Ishikawa (cell line): ENCODE data around the gene ZNF615.

Experiments
- CEBPB ChIP-seq: IDR thresholded peaks from 2 replicates; pipeline ENCODE4 v1.6.1; 2012
- CREB1 ChIP-seq: IDR thresholded peaks from 2 replicates; pipeline ENCODE4 v1.6.1; 2012; ENCODE audit warnings: low read depth
- EP300 ChIP-seq: IDR thresholded peaks from 2 replicates; pipeline ENCODE4 v1.6.1; 2012; ENCODE audit warnings: borderline replicate concordance
- FOXM1 ChIP-seq: IDR thresholded peaks from 2 replicates; pipeline ENCODE4 v1.6.1; 2012; ENCODE audit warnings: low read depth, borderline replicate concordance
- RAD21 ChIP-seq: IDR thresholded peaks from 2 replicates; pipeline ENCODE4 v1.6.1; 2012; ENCODE audit warnings: low read depth
- TAF1 ChIP-seq: IDR thresholded peaks from 2 replicates; pipeline ENCODE4 v1.6.1; 2012; ENCODE audit warnings: low read depth, mild to moderate bottlenecking
- TCF12 ChIP-seq: IDR thresholded peaks from 2 replicates; pipeline ENCODE4 v1.6.1; 2012; ENCODE audit warnings: low read depth
- TEAD4 ChIP-seq: IDR thresholded peaks from 2 replicates; pipeline ENCODE4 v1.6.1; 2012
- YY1 ChIP-seq: IDR thresholded peaks from 2 replicates; pipeline ENCODE4 v1.6.1; 2012; ENCODE audit warnings: low read depth
- ZBTB7A ChIP-seq: IDR thresholded peaks from 2 replicates; pipeline ENCODE4 v1.6.1; 2012; ENCODE audit warnings: low read depth
- TF ChIP-seq, protein P1 (sequence below): IDR thresholded peaks from 2 replicates; pipeline ENCODE4 v1.6.1; 2012
- TF ChIP-seq, protein P2 (sequence below): IDR thresholded peaks from 2 replicates; pipeline ENCODE4 v1.6.1; 2012
- TF ChIP-seq, protein P3 (sequence below): IDR thresholded peaks from 2 replicates; pipeline ENCODE4 v1.6.1; 2012; ENCODE audit warnings: low read depth, mild to moderate bottlenecking

DNA sequence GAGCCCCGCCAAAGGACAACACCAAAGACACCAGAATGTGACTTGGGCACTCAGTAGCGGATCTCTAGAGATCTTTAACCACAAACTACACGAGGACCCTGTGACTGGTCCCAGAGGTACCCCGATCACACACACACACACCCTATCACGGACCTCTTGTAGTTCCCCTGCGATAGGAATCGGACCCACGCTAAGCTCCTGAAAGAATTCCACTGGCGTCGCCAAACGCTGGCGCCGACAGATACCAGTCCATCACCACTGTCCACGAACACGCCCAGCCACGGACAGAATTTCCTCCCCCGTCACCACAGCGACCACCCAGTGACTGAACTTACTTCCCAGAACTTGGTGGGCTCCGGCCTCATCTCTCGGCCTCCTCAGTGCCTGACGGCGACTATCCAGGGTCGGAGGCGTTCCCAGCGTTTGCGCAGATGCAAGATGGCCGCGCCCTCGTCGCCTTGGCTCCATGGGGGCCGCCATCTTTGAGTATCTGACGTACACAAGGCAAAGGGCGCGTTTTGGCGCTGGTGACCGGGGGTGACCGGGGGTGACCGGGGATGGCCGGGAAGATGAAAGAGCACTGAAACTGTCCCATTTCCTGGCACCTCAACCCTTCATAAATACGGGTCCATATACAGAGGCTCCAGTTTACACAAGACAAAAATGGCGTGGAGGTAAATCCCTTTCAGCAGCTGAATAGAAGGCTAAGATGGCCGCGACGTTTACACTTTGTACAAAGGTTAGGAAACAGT lies at the start of gene ZNF615:
- TF ChIP-seq EP300: no peak
- TF ChIP-seq CEBPB: no peak
- TF ChIP-seq TCF12: 0 out of 2 replicates have a peak, but pooled peaks have one; percentile 22
- TF ChIP-seq TAF1: peak; percentile 67
- no peak for TF ChIP-seq CREB1
- TF ChIP-seq TEAD4: no peak
- TF ChIP-seq, protein P1, sequence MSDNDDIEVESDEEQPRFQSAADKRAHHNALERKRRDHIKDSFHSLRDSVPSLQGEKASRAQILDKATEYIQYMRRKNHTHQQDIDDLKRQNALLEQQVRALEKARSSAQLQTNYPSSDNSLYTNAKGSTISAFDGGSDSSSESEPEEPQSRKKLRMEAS: no peak; the same call in 1 of the 2 replicates
- TF ChIP-seq FOXM1: no peak
- TF ChIP-seq, protein P2, sequence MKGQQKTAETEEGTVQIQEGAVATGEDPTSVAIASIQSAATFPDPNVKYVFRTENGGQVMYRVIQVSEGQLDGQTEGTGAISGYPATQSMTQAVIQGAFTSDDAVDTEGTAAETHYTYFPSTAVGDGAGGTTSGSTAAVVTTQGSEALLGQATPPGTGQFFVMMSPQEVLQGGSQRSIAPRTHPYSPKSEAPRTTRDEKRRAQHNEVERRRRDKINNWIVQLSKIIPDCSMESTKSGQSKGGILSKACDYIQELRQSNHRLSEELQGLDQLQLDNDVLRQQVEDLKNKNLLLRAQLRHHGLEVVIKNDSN: no peak
- no peak for TF ChIP-seq RAD21
- TF ChIP-seq YY1: peak; percentile 100
- TF ChIP-seq, protein P3, sequence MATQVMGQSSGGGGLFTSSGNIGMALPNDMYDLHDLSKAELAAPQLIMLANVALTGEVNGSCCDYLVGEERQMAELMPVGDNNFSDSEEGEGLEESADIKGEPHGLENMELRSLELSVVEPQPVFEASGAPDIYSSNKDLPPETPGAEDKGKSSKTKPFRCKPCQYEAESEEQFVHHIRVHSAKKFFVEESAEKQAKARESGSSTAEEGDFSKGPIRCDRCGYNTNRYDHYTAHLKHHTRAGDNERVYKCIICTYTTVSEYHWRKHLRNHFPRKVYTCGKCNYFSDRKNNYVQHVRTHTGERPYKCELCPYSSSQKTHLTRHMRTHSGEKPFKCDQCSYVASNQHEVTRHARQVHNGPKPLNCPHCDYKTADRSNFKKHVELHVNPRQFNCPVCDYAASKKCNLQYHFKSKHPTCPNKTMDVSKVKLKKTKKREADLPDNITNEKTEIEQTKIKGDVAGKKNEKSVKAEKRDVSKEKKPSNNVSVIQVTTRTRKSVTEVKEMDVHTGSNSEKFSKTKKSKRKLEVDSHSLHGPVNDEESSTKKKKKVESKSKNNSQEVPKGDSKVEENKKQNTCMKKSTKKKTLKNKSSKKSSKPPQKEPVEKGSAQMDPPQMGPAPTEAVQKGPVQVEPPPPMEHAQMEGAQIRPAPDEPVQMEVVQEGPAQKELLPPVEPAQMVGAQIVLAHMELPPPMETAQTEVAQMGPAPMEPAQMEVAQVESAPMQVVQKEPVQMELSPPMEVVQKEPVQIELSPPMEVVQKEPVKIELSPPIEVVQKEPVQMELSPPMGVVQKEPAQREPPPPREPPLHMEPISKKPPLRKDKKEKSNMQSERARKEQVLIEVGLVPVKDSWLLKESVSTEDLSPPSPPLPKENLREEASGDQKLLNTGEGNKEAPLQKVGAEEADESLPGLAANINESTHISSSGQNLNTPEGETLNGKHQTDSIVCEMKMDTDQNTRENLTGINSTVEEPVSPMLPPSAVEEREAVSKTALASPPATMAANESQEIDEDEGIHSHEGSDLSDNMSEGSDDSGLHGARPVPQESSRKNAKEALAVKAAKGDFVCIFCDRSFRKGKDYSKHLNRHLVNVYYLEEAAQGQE: no peak
- no peak for TF ChIP-seq ZBTB7A
